Skin of body (tissue), 2 donors: Measurements from ENCODE around the gene KCNH1. TPM values are rescaled to one million over a fixed set of nuclear protein-coding genes. Genes with fewer than 3 reads are reported as not detected.
"Not testable (repeated sequence)": the region's sequence is repeated elsewhere in the genome, so short reads cannot be mapped to it uniquely, and the experiment has no call there.

Experiments used
- DNase-seq: peaks from one replicate; lab custom pipeline; 2025; lab: John Stamatoyannopoulos, UW
- total RNA-seq: library from RNA; depleted of rRNA; stranded (reverse); fragments of >200 nt; gene quantifications from one replicate; pipeline ENCODE4 v1.2.3, GENCODE V29; 2014

Gene KCNH1
- total RNA-seq, 1 donor from 2014 or later: 0.59 TPM

DNA sequence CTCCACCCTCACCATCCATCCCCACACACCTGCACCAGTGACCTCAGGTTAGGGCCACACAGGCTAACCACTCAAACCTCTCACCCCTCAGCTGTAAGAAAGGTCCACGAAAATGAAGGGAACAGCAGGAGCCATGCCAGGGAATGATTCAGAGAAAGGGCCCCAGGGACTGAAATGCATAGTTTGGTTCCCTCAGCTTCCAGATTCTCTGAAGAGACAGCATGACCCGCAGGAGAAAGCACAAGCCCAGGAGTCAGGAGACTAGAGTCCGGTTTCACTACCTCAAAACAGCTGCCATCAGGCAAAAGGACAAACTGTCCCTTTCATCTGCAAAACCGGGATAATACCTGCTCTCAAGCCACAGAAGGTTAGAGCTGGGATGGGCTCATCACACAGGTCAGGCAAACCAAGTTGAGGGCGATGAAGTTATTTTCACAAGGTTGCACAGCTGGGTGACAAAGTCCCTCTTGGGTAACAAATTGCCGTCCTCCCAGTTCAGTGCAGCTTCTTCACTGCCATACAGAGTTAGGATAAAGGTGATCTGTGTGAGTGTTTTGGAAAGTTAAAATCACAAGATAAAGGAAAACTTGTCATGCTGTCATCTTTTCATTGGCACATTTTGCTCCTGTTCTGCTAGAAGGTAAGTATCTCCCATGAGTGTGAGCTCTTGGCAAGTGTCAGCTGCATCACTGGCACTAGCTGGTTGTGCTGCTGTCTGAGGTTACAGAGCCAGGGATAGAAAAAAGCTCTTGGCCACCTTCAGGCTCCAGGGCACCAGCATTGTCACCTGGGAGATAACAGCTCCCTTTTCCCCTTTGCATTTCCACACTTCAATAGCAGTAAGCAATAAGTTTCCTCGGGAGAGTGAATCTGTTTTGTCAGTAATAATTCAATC lies 120.4 kb downstream of the KCNH1 start:
- DNase-seq: no peak

DNA sequence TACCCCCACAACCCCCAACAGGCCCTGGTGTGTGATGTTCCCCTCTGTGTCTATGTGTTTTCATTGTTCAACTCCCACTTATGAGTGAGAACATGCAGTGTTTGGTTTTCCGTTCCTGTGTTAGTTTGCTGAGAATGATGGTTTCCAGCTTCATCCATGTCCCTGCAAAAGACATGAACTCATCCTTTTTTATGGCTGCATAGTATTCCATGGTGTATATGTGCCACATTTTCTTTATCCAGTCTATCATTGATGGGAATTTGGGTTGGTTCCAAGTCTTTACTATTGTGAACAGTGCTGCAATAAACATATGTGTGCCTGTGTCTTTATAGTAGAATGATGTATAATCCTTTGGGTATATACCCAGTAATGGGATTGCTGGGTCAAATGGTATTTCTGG lies 122.8 kb downstream of the KCNH1 start:
- not testable (repeated sequence) for DNase-seq

DNA sequence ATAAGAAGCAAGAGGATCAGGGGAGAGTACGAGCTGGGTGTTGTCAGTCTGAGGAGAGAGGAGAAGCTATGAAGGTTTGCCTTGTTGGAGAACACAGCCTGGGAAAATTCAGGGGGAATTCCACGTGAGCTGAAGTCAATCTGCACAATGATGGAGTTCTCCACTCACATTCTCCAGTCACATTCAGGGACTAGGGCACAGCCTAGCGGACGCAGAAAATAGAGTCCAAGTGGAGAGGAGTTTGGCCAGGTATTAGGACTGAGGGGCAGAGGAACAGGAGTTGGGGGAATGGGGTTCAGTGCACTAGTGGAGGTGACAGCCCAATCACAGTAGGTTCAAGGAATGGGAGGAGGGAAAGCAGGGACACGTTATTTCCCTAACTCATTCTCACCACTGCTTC lies 124.0 kb downstream of the KCNH1 start:
- DNase-seq: no peak

DNA sequence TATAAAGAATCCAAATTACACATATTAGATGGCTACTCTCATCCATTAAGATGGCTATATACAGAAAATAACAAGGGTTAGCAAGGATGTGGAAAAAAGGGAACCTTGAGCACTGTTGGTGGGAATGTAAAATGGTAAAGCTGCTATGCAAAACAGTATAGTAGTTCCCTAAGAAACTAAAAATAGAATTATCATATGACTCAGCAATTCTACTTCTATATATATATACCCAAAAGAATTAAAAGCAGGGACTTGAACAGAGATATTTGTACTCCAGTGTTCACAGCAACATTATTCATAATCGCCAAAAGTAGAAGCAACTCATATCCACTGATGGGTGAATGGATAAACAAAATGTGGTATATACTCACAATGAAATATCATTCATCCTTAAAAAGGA lies 126.1 kb downstream of the KCNH1 start:
- DNase-seq: no peak

DNA sequence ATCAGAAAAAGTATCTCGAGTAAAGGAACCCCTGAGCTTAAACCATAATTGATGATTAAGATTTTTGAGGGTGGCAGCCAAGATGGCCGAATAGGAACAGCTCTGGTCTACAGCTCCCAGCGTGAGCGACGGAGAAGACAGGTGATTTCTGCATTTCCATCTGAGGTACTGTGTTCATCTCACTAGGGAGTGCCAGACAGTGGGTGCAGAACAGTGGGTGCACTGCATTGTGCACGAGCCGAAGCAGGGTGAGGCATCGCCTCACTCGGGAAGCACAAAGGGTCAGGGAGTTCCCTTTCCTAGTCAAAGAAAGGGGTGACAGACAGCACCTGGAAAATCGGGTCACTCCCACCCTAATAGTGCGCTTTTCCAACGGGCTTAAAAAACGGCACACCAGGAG lies 138.0 kb downstream of the KCNH1 start:
- not testable (repeated sequence) for DNase-seq

DNA sequence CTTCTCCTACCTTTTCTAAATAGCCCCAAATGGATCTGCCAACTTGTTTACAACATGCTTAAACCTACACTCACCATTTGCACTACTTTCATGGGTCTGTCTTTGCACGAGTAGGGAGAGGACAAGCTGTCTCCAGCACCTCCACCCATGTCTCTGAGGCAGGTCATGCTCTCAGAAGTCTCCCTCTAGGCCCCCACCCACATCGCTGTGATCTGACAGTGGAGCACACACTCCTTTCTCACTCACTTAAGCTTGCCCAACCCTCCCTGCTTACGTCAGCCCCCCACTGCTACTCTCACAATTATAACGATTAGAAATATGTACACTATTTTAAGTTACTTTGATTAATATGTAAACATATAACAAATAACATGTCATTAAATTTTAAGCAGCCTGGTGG lies 141.1 kb downstream of the KCNH1 start:
- no peak for DNase-seq

DNA sequence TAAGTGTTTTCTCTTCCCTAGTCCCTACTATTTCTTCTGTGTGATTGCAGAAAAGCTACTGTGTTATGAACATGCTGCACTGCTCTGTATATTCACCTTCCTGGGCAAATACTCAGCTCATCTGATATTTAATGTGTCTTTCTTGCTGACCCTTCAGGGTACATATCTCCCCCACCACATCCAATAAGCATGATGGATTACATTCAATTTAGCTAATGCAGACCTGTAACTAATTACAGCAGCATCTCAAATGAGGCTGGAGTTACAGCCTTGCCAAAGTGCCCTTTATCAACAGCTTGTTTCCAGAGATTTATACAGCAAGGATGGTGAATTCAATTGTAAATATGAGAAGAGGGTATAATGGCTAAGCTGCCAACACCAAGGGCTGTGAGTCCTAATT lies 144.0 kb downstream of the KCNH1 start:
- no peak for DNase-seq

DNA sequence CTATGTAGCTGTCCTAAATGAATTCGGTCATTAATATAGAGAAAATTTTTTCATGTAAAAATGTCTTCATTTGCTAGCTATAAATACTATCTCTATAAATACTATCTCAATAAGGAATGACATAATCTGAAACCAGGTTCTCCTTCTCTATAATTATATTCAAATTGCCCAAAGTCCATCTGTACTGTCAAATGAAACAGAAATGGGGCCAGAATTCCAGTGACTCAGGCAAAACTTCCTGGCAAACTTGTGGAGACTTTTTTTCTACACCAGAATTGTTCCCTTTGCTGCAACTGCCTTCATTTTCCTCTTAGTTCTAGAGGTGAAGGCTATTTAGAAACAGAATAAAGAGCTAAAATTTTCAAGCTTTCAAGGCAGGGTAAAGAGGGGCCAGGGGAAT lies 152.5 kb downstream of the KCNH1 start:
- DNase-seq: no peak

DNA sequence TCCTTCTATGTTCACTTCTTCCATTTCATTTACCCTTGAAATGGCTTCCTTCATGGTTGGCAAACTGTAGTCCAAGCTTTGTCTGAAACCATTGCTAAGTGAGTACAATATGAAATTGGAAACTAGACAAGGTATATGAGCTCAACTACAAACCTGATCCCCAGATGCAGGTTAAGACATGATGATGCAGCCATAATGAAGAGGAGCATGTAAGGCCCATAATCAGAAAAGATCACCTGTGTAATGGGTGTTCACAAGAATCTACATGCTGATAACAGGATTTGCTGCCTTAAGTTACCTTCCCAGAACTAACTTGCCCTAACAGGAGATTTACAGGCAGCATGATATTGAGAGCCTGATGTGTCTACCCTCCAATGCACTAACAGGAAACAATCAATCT lies 153.9 kb downstream of the KCNH1 start:
- DNase-seq: no peak

DNA sequence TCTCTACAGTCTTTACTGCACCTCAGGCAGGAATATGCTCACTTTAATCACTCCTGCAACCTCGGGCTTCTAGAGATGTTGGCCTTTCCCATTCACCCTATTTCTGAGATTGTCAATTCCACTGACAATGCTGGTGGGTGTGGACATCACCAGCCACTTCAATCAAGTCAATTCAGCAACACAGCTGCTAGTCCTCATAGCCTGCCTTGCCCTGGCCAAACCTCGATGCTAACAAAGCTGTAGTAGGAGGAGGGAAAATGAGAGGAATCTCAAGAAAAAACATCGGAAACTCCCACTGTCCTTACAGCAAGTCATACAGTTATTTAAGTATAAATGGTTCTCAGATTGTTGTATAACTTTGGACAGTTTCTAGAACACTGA lies 155.0 kb downstream of the KCNH1 start:
- DNase-seq: no peak

DNA sequence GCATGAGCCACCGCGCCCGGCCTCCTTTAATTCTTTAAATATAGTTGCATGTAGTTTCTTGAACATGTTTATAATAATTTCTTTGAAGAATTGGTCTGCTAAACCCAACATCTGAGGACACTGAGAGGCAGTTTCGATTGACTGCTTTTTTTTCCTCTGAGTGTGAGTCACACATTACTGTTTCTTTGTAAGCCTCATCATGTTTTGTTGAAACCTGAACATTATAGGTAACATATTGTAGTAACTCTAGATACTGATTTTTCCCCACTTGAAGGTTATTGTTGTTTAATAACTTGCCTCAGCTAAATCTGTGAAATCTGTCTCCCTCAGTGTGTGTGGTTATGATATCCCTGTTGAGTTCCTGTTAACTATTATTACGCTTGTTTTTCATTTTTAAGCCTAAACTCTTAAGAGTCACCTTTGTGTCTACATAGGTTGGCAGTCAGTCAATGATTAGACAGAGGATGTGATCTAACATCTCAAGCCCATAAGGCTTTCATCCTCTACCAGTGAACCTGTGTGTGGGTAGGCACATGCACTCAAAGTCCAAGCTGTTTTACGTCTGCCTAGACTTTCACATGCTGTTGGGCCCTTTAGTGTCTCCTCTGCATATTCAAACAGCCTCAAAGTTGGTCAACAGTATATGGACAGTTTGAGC lies 155.5 kb downstream of the KCNH1 start:
- no peak for DNase-seq

DNA sequence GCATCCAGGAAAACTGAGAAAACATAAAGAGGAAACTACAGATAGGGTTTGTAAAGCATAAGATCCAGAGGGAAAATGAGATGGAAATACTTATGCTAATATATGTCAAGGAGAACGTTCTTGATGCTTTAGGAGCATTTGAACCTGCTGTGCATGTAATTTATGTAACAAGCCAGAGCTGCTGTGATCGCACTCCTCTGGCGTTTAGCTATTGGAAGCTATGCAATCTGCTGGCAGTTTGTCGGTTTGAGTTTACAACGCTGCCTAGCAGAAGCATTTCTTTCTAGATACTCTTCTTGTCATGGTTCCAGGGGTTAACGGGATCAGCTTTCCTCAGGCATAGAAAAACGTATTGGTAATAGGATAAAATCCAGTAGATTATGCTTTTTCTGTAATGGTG lies 182.7 kb downstream of the KCNH1 start:
- no peak for DNase-seq

DNA sequence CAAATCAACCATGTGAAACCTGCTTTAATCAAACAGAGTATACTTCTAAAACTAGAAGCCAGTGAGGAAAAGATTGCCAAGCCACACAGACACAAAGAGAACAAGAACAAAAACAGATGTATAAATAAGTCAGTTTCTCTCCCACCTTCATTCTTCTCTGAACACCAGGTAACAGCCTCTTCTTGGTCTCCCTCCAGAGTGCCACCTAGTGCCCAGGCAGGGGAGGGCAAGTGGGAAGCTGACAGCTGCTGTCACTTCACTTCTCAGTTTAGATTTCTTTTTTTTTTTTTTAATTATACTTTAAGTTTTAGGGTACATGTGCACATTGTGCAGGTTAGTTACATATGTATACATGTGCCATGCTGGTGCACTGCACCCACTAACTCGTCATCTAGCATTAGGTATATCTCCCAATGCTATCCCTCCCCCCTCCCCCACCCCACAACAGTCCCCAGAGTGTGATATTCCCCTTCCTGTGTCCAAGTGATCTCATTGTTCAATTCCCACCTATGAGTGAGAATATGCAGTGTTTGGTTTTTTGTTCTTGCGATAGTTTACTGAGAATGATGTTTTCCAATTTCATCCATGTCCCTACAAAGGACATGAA lies 183.9 kb downstream of the KCNH1 start:
- DNase-seq: not testable (repeated sequence)

DNA sequence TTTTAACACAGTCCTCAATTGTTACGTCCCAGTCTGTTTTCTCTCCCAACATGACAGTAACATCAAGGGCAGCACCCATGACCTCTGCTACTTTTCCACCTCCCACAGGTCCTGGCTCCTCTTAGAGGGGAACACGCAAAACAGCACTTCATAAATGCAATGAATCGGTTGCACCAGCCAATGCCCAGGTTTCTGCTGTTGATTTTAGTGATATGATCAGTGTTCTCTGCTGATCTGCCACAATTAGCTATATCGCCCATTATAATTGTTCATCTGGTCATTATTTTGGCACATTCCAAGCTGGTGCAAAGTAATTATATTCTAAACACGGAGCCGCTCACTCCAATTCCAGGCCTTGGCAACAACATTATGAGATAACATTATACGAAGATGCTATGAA lies 184.5 kb downstream of the KCNH1 start:
- no peak for DNase-seq

DNA sequence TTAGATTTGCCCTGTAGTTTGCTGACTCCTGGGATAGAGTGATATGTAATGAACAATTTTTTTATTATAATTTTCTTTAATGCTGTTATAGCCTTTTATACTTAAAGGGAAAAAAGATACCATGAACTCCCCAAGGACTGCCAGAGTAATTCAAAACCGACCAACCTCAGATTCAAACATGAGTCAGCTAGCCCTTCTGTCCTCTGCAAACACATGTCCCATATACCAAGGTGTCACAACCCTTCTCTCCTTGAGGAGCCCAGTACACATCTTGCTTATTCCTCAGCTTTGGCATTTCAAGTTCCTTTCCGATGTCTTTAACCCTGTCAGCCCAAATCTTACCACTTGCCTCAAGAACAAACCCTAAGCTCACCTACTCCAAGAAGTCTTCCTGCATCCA lies 184.9 kb downstream of the KCNH1 start:
- no peak for DNase-seq

DNA sequence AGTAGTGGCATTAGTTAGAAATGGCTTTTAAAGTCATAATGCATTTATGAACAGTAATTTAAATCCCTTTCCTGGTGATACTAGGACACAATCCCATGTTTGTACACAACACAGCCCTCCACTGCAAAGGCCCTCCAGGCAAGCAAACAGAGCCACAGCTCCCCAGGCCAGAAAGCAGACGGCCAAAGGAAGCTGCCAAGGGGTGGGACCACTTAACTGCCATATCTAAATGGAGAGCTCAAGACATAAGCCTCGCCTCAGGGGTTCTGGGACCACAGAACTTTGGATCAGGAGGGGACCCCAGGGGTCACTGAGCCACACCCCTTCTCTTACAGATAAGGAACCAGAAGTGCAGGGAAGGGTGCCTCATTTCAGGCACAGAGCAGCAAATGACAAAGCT lies 189.7 kb downstream of the KCNH1 start:
- DNase-seq: no peak

DNA sequence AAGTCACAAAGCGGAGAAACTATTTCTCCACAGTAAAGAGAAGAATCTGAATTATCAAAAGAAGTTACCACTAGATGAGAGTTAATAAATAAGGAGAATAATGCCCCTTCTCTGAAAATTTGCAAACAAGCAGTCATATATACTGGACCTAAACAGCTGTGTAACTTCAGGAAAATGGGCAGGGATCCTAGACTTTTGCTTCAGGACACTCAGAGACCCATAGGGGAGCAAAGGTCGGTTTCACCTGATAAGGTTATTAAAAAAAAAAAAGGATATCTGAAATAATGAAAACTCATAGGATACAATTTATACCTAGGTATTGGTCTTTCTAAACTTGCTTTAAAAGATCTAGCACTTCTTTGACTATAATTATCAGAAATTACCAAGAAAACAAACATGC lies 191.4 kb downstream of the KCNH1 start:
- no peak for DNase-seq

DNA sequence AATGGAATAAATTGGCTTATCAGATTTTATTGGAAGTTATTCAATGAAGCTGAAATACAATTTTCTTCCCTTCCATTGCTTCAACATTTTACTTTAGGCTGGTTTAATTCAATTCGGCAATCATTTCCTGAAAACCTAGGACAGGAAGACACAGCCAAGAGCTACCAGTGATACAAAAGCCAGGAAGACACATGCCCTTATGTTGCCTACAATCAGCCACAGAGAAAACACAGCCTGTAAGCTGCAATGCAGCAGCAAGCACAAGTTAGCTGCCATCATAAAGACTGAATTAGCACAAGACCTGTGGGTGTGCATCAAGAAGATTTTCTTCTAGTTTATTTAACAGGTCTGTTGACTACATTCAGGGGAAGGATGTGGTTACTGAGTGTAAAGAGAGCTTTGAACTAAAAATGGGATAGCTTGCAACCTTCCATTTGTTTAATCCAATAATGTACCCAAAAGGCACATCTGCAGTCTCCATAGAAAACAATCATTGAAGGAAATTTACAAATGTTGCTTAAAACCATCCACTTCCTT lies 193.8 kb downstream of the KCNH1 start:
- no peak for DNase-seq

DNA sequence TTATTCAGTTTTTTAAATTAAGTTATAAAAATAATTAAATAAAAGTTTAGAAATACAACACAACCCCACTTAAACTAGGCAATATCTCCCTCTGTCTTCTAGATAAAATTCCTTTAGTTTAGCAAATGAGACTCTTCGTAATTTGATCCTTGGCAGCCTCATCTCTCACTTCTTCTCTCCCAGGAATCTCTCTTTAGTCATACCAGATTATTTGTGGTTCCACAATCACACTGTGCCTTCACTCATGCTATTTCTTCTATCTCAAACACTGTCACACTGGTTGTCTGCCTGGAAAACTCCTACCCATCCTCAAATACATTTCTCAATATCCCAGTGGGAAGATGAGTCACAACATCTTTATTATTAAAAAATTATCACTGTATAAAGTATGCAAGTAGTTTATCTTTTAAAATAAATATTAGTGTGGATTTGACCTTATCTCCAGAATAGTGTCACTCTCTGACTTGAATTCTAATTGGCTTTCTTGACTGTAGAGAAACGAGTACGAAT lies 195.5 kb downstream of the KCNH1 start:
- no peak for DNase-seq

DNA sequence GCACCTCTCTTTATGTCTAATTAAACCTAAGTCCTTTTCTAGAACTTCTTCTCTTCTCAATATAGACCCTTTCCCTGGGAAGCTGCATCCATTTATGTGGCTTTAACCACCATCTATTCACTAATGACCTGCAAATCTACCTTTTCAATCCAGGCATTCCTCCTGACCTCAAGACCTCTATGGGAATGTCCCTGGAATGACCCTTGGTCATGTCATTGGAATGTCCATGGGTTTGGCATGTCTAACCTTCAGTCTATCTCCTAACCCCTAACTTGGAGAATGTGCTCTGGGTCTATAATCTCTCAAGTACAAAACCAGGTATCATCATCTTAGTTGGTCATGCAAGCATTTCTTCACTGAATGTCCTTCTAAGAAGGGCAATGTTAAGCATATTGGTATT lies 196.1 kb downstream of the KCNH1 start:
- no peak for DNase-seq

DNA sequence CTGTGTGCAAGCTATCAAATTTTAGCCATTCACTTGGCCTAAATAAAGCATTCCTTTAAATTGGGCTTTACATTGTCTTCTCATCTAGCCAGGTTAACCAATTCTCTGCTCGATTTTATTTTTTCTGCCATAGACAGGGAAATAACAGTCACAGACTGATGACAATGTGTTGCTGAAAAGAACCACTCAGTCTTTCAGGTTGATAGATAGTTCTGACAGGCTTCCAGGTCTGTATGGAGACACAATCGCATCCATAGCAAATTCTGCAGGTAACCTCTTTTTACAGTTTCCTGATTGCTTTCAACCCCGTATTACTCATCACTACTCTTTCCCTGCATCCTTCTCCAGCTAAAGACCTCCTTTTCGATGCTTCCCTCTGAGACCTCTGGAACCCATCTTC lies 198.0 kb downstream of the KCNH1 start:
- no peak for DNase-seq

DNA sequence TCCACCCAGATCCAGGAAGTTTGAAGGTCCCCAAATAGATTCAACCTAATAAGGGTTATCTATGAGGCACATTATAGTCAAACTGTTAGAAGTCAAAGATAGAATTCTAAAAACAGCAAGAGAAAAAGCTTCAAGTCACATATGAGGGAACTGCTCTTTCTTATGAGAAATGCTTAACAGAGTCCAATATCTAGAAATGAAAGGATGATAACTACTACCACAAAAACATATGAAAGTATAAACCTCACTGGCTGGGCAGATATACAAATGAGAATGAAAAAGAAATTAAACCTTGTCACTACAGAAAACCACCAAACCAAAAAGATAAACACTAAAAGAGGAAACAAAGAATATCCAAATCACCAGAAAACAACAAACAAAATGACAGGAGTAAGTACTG lies 201.8 kb downstream of the KCNH1 start:
- DNase-seq: no peak
